ENCODE results near the gene PPP2R1B.

DNA sequence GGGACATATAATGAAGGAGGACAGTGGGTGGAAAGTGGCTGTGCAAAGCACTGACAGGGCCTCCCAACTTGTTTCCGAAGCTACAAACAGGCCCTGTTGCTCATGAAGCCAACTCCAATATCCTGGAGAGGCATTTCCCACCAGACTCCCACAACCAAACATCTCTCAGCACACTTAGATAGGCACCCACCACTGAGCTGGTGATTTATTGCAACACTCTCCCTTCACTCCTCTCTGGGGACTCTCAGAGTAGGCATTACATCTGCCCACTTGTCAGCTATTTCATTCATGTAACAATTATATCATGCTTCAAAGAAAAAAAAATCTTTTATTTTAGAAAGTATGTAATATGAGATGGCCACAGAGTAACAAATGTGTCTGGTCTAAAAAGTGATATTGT is 32.1 kb upstream of the PPP2R1B start:
- TF ChIP-seq, protein P1, sequence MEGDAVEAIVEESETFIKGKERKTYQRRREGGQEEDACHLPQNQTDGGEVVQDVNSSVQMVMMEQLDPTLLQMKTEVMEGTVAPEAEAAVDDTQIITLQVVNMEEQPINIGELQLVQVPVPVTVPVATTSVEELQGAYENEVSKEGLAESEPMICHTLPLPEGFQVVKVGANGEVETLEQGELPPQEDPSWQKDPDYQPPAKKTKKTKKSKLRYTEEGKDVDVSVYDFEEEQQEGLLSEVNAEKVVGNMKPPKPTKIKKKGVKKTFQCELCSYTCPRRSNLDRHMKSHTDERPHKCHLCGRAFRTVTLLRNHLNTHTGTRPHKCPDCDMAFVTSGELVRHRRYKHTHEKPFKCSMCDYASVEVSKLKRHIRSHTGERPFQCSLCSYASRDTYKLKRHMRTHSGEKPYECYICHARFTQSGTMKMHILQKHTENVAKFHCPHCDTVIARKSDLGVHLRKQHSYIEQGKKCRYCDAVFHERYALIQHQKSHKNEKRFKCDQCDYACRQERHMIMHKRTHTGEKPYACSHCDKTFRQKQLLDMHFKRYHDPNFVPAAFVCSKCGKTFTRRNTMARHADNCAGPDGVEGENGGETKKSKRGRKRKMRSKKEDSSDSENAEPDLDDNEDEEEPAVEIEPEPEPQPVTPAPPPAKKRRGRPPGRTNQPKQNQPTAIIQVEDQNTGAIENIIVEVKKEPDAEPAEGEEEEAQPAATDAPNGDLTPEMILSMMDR (IDR thresholded peaks at IDR 0.05), result no peak
- no peak for TF ChIP-seq RFX5 (IDR thresholded peaks at IDR 0.05)

Data from A549 (cell line).